GM21381 (cell line): ENCODE data around the gene PADI4.

Experiments used
- ATAC-seq: cut with Tn5 transposase; IDR thresholded peaks from one replicate; pipeline ENCODE4 v1.9.1; 2021; ENCODE audit warnings: mild to moderate bottlenecking, moderate library complexity; ENCODE audit not compliant: unreplicated experiment

PADI4 gene

GRCh38 chr1:17281775-17282181 lies 26.2 kb upstream of the PADI4 start:
- ATAC-seq, result no peak

GRCh38 chr1:17282836-17283235 lies 25.2 kb upstream of the PADI4 start:
- ATAC-seq, result no peak

GRCh38 chr1:17286646-17287045 lies 21.4 kb upstream of the PADI4 start:
- no peak for ATAC-seq

- no peak for ATAC-seq
Measured at GRCh38 chr1:17287130-17287776, 20.7 kb upstream of the PADI4 start.

GRCh38 chr1:17289721-17290120 lies 18.3 kb upstream of the PADI4 start:
- no peak for ATAC-seq

- no peak for ATAC-seq
Measured at GRCh38 chr1:17290553-17290952, 17.4 kb upstream of the PADI4 start.

GRCh38 chr1:17292299-17293160 lies 15.5 kb upstream of the PADI4 start:
- no peak for ATAC-seq

- no peak for ATAC-seq
Measured at GRCh38 chr1:17293681-17294425, 14.1 kb upstream of the PADI4 start.

GRCh38 chr1:17295292-17295691 lies 12.7 kb upstream of the PADI4 start:
- no peak for ATAC-seq

- ATAC-seq, result no peak
Measured at GRCh38 chr1:17296086-17296485, 11.9 kb upstream of the PADI4 start.

- ATAC-seq, result no peak
Measured at GRCh38 chr1:17297991-17298390, 10.0 kb upstream of the PADI4 start.

- ATAC-seq, result no peak
Measured at GRCh38 chr1:17301767-17302166, 6.2 kb upstream of the PADI4 start.

- ATAC-seq, result no peak
Measured at GRCh38 chr1:17304151-17304825, 3.7 kb upstream of the PADI4 start.

- ATAC-seq, result no peak
Measured at GRCh38 chr1:17304826-17305175, 3.2 kb upstream of the PADI4 start.

GRCh38 chr1:17305576-17306095 lies 2.4 kb upstream of the PADI4 start:
- no peak for ATAC-seq

- no peak for ATAC-seq
Measured at GRCh38 chr1:17306407-17306806, 1.6 kb upstream of the PADI4 start.

- ATAC-seq, result no peak
Measured at GRCh38 chr1:17306921-17307320, 1.1 kb upstream of the PADI4 start.

- no peak for ATAC-seq
Measured at GRCh38 chr1:17307329-17307728, 668 bp upstream of the PADI4 start.

GRCh38 chr1:17308593-17308992 lies 596 bp downstream of the PADI4 start:
- no peak for ATAC-seq

GRCh38 chr1:17309426-17310067 lies 1.6 kb downstream of the PADI4 start:
- no peak for ATAC-seq
